NCI-H82 treated with DMSO at 0.1 percent for 48 hours (cell line): ENCODE measurements around the gene TRPM3.

ENCODE experiments used
- DNase-seq: peaks from one replicate; lab custom pipeline; 2025; ENCODE audit not compliant: unreplicated experiment; lab: John Stamatoyannopoulos, UW

TRPM3 gene

DNA sequence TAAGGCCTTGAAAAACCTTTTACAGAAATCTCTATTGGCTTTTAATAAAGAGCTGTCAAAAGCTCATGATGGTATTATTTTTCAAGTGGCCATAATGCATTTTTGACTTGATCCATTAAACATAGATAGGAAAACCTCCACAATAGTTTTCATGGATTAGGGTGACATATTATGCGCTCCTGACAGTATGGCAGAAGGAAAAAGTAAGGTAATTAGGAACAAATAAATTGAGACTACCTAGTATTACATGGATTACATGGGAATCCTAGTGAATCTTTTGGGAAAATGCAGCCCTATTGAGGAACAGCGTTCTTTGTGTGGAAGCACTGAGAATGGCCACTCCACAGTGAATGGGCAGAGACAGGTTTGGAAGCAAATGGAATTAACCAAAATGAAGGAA lies 171.2 kb downstream of the TRPM3 start:
- DNase-seq = no peak

DNA sequence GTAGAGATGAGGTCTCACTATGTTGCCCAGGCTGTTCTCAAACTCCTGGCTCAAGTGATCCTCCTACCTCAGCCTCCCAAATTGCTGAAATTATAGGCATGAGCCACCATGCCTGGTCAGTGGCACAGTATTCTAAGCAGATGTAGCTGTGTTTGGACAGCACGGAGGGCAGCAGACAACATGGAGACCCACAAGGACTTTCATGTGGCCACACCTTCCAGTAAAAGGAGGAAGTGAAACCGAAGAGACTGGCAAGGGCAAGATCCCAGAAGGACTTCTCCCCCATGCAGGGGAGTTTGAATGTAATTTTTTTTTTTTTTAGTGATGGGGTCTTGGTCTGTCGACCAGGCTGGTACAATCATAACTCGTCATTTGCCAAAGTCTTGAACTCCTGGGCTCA lies 172.2 kb downstream of the TRPM3 start:
- no peak for DNase-seq

DNA sequence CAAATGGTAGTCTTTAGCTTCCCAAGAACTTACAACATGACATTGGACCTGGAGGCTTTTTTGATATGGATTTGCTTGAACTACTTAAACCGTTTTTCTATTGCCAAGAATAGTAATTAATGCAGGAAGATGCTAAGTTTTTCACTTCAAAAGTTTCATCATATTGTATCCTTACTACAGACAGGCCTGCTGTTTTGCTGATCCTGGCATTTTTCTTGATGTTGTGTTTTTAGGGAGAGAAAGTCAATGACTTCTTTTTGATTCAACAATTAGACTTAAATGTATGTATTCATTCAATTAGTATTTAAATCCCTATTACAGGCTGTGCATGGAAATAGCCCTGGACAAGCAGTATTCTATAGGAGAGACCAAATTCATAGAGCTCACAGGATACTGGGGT lies 172.7 kb downstream of the TRPM3 start:
- DNase-seq = no peak

DNA sequence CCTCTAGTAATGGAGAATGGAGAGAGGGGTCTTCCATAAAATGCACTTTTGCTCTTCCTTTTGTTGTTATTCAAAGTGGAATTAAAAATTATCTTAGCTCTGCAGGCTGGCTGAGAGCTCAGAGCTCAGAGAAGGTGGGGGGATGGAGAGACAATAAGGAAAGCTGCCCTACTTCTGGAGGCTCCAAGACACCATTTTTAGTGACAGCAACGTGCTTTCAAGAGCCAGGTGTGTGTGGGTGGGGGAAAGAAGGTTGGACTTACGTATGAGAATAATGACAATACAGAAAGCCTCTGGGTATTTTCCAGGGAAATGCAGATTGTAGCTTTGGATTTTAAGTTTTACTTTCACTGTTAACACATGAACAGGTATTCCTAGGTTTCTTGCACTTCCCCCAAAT lies 173.9 kb downstream of the TRPM3 start:
- no peak for DNase-seq

DNA sequence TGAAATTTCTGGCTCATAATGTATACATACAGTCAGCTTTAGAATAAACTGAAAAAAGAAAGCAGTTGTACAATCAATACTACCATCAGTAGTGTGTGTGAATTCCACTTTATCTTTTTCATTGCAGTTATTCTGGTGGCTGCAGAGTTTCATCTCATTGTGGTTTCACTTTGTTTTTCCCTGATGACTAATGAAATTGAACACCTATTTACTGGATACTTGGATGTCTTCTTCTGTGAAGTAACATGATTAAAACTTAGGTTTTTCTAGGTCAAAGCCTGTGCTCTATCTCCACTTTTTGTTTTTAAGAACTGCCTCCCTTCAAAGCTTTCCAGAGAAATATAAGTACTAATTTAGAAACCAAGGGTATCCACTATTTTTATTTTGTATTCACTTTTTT lies 174.3 kb downstream of the TRPM3 start:
- no peak for DNase-seq

DNA sequence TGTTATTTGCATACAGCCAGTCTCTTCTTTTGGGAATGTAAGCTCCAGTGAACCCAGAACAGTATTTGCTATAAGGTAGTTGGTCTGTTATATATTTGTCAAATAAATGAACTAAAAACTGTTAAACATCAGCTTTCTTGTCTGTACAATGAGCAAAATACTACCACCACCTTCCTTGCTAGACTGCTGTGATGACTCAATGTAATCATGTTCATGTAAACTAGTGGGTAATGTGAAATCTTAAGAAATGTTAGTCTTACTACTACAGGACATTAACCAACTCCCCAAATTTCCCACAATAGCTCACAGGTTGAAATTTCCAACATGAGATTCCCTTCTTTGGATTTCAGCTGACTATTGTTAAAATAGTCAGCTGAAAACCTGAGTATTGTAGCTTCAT lies 176.1 kb downstream of the TRPM3 start:
- no peak for DNase-seq

DNA sequence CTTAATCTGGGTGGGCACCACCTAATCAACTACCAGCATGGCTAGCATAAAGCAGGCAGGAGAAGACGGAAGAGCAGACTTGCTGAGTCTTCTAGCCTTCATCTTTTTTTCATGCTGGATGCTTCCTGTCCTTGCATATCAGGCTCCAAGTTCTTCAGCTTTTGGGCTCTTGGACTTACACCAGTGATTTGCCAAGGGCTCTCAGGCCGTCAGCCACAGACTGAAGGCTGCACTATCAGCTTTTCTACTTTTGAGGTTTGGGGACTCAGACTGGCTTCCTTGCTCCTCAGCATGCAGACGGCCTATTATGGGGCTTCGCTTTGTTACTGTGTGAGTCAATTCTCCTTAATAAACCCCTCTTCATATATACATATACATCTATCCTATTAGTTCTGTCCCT lies 180.2 kb downstream of the TRPM3 start:
- DNase-seq = no peak

DNA sequence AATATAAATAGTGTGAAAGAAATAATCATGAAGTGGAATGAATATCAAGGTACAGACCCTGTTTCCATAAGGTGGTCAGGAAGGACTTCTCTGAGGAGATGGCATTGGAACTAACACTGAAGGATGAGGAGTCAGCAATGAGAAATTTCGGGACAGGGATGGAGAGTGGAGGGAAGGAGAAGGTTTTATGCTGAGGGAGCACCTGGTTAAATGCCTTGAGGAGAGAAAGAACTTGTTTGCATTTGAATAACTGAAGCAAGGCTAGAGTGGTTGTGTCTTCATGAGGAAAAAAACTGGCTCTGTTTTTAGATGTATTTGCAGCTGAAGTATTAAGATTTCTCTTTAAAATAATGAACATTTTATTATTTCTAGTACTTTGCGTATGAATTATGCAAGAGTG lies 180.8 kb downstream of the TRPM3 start:
- DNase-seq = no peak

DNA sequence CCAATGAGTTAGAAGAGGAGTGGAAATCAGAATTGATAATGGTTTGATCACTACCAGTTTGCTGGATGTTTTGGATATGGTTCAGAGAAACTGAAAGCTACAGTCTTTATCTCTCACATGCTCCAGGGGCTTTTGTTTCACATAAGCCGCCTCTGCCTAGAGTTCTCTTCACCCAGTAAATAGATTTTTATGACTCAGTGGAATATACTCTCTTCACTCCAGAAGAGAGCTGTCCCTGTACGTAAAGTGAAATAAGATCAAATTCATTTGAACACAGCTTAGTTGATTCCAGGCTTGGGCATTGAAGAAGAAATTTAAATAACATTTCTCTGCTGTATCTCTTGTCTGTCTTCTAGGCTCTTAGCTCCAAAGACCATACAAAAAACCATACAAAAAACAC lies 184.9 kb downstream of the TRPM3 start:
- no peak for DNase-seq

DNA sequence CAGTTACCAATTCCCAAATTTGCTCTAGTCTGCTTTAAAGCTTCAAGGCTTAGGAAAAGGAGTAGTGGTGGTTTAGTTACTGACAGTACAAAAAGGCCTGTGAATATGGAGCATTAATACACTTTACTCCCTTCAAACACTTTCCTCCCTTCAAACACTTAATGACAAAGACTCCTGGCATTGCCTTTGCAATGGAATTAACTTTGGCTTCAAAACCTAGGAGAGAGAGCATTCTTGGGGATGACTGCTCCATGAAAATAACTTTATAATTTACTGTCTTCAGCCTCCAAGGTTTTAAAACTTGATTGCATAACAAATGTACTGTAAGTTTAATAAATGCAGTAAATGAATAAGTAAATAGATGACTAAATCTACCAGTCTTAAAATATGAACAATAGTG lies 185.6 kb downstream of the TRPM3 start:
- DNase-seq = no peak

DNA sequence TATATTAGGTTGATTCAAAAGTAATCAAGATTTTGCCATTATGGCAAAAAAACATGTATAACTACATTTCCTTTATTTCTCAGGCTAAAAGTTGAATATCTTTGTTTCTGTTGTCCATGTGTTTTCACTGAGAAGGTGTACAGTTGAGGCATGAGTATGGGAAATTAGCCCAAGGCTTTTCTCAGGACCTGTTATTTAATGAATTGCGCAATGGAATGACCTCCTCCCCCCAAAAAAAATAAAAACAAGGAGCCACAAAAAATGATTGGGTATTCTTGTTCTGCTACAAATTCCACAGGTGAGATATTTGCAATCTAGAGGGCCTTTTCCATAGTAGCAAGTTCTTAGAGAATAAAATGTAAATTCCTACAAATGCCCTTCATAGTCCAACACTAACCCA lies 186.8 kb downstream of the TRPM3 start:
- DNase-seq = no peak

DNA sequence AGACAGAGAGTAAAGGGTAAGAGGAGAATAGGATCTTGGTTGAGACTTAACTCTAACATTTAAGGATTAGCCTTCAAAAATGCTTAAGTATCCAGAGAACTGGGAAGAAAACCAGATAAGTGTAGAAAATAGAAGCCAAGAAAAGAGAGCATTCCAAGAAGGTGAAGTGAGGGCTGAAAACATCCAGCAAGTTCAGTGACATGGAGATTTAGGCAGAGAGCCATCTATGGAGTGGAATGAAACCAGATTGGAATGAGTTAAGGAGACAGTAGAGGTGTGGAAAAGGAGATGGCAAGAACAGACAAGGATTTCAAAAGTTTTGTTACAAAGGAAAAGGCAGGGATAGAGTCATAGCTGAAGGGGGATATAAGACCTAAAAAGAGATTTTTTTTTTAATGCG lies 188.1 kb downstream of the TRPM3 start:
- no peak for DNase-seq

DNA sequence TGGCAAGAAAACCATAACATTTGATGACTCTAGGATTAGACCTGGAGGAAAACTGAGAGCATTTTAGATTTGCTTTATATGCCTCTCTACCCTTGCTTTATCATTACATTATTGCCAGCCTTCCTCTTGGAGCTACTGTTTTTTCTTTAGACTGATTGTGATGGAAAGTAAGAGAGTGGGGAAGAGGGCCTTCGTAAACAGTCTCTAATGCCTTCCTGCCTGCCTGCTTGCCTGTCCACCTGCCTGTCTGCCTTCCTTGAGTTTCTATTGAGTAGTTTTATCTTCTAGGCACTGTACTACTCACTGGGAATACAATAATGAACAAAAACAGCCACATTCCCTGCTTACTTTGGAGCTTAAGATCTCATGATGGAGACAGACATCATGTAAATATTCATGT lies 189.3 kb downstream of the TRPM3 start:
- no peak for DNase-seq

DNA sequence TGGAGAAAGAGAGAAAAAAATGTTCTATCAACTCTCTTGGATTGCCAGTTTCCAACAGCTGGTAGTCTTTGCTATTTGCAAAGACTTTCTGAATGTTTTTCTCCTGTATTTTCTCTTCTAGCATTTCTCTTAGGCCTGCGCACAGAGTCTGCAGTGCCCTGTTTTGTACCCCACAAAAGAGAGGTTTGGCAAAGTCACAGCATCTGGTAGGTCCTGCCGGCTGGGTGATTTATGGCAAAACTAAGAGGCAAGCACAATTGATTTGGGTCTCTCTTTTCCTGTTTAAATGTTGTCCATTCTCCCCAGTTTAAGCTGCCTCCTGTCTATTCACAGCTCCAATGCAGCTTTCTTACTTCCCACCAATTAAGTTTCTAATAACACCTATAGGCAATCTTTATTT lies 193.9 kb downstream of the TRPM3 start:
- DNase-seq = no peak

DNA sequence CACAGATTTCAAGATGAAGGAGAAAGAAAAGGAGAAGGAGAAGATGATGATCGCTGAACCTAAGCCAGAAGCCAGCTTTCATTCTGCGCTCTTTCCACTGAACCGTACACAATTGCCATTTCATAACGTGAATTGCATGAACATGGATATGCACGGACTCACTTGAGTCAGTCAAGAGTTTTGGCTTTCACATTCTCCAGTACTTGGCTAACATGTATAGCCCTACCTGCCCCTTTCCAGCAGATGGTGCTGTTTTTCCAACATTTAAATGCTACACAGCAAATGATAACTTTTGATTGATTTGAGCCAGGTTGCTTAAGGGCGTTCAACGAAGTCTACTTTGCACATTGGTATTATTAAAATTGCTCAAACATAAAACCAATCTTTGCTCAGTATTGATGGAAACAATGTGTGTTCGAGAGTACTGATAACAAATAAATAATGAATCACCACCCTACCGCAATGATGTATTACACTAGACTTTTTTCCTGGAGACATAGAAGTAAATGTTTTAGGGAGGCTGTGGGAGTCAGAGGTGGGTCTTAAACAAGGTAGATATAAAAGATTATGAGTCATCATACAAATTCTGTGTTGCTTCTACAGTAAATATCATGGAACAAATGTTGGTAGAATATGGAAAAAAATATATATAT lies 196.4 kb downstream of the TRPM3 start:
- DNase-seq = peak; percentile 40

DNA sequence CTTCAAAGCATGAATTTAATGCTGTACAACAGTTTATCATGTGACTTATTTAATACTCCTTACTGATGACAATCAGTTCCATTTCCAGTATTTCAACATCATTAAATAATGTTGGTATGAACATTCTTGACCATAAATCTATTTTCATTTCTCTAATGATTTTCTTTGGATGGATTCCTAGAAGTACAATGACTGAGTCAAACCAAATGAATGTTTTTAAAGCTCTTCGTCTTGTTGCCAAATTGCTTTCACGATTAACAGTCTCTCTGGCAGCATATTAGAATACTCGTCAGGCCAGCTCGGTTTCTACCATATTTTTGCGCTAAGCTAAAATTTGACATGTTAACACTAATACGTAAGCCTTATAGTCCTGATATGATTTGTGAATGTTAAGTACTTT lies 197.0 kb downstream of the TRPM3 start:
- no peak for DNase-seq

DNA sequence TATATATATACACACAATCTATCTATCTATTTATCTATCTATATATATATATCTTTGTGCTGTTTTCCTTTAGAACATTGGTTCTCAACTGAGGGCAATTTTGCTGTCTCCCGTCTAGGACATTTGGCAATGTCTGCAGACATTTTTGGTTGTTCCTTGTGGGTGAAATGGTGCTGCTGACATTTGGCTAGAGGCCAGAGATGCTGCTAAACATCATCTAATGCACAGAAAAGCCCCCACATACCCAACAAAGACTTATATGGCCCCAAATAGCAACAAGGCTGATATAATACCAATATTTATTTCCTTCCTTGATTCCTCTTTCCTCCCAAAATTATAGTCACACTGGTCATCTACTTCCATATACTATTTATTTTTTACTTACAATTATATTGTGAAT lies 197.5 kb downstream of the TRPM3 start:
- no peak for DNase-seq

DNA sequence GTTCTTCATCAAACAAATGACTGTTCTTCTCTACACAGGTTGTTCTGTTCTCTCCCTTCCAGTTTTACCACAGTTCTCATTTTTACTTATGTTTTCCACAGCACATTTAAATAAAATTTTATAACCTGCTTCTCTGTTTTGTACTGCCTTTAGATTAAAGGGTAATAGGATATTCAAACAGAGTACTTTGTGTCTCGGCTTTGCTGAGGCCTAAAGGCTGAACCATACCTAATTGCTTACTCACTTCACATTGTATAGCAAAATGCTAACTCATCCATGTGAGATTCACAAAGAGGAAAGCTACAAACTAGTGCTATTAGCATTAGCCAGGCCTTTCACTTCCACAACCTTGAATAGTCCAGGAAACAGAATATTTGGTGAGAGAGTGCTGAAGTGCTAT lies 200.3 kb downstream of the TRPM3 start:
- DNase-seq = no peak

DNA sequence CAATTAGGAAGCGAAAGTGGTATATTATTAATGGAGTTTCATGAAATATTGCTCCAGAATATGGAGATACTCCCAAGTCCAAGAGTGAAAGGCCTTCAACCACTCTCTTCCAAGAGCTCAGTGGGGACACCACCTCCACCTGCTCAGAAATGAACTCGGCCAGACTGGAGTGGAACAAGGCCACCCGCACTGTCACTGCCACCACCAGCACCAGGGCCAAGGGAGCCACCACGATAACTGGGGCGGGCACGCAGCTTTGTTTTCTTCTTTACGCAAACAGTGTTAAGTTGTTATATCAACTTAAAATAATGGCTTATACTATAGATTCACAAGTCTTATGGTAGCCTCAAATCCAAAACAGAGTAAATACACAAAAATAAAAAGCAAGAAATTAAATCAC lies 204.1 kb downstream of the TRPM3 start:
- no peak for DNase-seq

DNA sequence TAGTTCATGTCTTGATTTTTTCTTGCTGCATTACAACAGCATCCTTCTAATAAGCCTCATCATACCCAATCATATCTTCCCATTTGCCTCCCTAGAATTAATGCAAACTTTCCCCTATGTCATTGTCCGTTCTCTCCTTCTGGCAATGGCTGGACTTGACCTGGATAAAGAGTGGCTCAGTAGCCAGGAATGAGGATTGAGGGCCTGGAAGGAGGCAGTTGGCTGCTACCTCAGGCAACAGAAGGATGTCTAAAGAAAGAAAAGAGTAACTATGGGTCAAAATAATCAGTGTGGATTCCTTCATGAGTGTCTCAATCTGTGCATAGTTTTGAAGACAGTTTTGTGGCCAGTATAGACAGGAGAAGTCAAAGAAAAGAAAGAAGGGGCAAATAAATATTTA lies 209.6 kb downstream of the TRPM3 start:
- no peak for DNase-seq

DNA sequence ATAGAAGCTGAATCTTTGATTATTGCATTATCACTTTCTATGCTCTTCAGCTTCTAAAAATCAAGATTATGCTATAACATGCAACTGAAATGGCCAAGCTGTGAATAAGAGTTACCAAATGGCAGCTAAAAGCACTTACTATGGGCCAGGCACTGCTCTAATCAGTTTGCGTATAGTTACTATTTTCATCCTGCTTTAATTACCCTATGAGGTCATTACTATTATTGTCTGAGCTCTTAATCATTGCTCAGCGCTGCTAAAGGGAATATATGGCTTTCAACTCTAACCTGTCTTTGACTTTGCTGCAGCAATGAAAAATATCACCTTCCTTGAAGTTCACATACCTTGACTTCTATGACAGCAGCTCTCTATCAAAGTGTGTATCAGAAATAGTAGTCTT lies 210.8 kb downstream of the TRPM3 start:
- no peak for DNase-seq

DNA sequence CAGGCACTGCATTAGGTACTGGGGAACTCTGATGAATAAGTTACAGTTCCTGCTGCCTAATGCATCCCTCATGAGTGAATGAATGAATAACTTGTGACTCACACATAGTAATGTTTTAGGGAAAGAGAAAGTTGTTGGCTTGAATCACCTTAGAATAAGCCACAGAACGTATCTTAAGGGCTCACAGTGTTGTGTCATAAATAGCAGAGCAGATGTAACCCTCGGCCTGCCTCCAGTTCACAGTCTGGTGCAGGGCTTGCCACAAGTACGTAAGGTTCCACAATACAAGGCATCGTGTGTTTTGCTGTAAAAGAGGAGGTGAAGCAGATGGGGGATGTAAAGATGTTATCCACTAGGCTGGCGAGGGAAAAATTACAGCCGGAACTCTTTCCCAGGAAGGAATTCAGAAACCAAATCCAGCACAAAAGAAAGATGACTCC lies 218.7 kb downstream of the TRPM3 start:
- no peak for DNase-seq

DNA sequence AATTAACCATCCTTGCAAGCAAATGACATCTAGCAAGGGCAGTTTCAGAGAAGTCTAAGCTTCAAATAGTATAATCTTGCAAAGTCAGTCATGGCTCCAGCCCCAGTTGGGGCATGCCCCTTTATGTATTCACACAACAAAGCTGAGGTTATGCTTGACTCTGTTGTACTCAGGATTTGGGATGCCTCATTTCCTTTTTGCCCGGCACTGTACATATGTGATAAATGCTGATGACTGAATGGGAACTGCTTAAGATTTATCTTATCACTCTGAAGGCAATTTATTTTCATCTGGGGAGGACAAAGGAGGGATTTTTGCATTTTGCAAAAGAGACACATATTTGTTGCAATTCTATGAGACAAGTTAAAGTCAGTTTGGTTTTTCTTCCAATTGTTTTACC lies 219.2 kb downstream of the TRPM3 start:
- DNase-seq = no peak

DNA sequence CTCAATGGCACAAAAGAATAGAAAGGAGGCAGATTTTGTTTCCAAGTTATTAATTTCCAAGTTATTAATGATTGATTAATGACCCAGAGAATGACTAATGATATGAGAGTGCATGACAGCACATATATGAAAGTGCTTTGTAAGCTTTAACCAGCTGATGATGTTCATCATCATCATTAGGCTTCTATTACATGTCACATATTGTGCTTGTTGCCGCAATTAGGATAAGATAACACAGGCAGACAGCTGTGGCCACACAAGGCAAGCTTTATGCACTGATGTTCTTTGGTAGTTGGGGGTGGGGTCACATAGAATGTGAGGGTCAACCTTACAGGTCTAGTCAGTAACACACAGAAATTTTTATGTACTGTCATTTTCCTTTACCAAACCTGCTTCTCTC lies 219.7 kb downstream of the TRPM3 start:
- no peak for DNase-seq
